ENCODE data around the gene NCOR1. TPM values are rescaled to one million over a fixed set of nuclear protein-coding genes. Genes with fewer than 3 reads are reported as not detected.
A peak's percentile ranks its signal among the peaks of the same experiment; 100 is the strongest.

NCOR1 gene
- total and polyA plus RNA-seq, 9 donors, result 47.9 to 62.1 (median 56.4) TPM

GRCh38 chr17:15998031-15998562 is 217.2 kb downstream of the NCOR1 start:
- WGBS (ENCODE audit: insufficient coverage), result 80% methylated on average over 1 of the region's 4 CpGs
- Histone ChIP-seq H3K4me1 (ENCODE audit: control insufficient read depth, insufficient read depth, low read length) (peaks cover 9% of the 10 kb centered on the region), H3K27ac (ENCODE audit: low read length) (no peak overlapping the region), H3K36me3 (ENCODE audit: control insufficient read depth, insufficient read depth, low read length) (peaks cover 30% of the 10 kb centered on the region), H3K4me3 (ENCODE audit: low read length) (no peak overlapping the region), H3K27me3 (ENCODE audit: control insufficient read depth, insufficient read depth, low read length) (no peaks in the 10 kb centered on the region), H3K9me3 (replicated peaks; ENCODE audit: control insufficient read depth, low read depth, low read length) (no peaks in the 10 kb centered on the region)
- DNase-seq, result peak; percentile 32

GRCh38 chr17:15996322-15996721 is 219.0 kb downstream of the NCOR1 start:
- no peaks in the 10 kb centered on the region for H3K9me3 ChIP-seq (replicated peaks; ENCODE audit: control insufficient read depth, low read depth, low read length)
- no peak overlapping the region for H3K27ac ChIP-seq (ENCODE audit: low read length)
- no peaks in the 10 kb centered on the region for H3K27me3 ChIP-seq (ENCODE audit: control insufficient read depth, insufficient read depth, low read length)
- H3K4me1 ChIP-seq (ENCODE audit: control insufficient read depth, insufficient read depth, low read length), result peaks cover 7% of the 10 kb centered on the region
- no peak overlapping the region for H3K4me3 ChIP-seq (ENCODE audit: low read length)
- peaks cover 19% of the 10 kb centered on the region for H3K36me3 ChIP-seq (ENCODE audit: control insufficient read depth, insufficient read depth, low read length)
- no peak for DNase-seq
- WGBS (ENCODE audit: insufficient coverage), result 88% methylated on average over 3 of the region's 6 CpGs

- H3K9me3 ChIP-seq (replicated peaks; ENCODE audit: control insufficient read depth, low read depth, low read length), result no peaks in the 10 kb centered on the region
- peaks cover 62% of the 10 kb centered on the region for H3K36me3 ChIP-seq (ENCODE audit: control insufficient read depth, insufficient read depth, low read length)
- H3K4me1 ChIP-seq (ENCODE audit: control insufficient read depth, insufficient read depth, low read length), result no peaks in the 10 kb centered on the region
- no peak for DNase-seq
- H3K27ac ChIP-seq (ENCODE audit: low read length), result no peak overlapping the region
- no peaks in the 10 kb centered on the region for H3K27me3 ChIP-seq (ENCODE audit: control insufficient read depth, insufficient read depth, low read length)
- no peak overlapping the region for H3K4me3 ChIP-seq (ENCODE audit: low read length)
- 69% methylated on average over 2 of the region's 5 CpGs for WGBS (ENCODE audit: insufficient coverage)
Observed at GRCh38 chr17:15981646-15982580, 233.4 kb downstream of the NCOR1 start.

- Histone ChIP-seq H3K36me3 (ENCODE audit: control insufficient read depth, insufficient read depth, low read length) (peaks cover 64% of the 10 kb centered on the region), H3K27ac (ENCODE audit: low read length) (no peak overlapping the region), H3K27me3 (ENCODE audit: control insufficient read depth, insufficient read depth, low read length) (no peaks in the 10 kb centered on the region), H3K4me1 (ENCODE audit: control insufficient read depth, insufficient read depth, low read length) (no peaks in the 10 kb centered on the region), H3K4me3 (ENCODE audit: low read length) (no peak overlapping the region), H3K9me3 (replicated peaks; ENCODE audit: control insufficient read depth, low read depth, low read length) (no peaks in the 10 kb centered on the region)
- no peak for DNase-seq
- no CpG with 5 or more reads among the region's 2 CpGs for WGBS (ENCODE audit: insufficient coverage)
Observed at GRCh38 chr17:15981208-15981607, 234.1 kb downstream of the NCOR1 start.

Other genes with a start within 250 kb of the NCOR1 start
- 29.0 TPM for gene ZSWIM7, start 215.8 kb downstream of the NCOR1 start, total RNA-seq
- gene ZSWIM7, start 215.8 kb downstream of the NCOR1 start, polyA plus RNA-seq (ENCODE audit: insufficient read depth in 1 of 8, insufficient read length in 8 of 8, low replicate concordance in 1 of 8), result 10 to 100 TPM; 25.3 to 49.5 (median 34.4) TPM
- gene TTC19, start 215.7 kb downstream of the NCOR1 start, total RNA-seq, result 21.1 TPM
- 10 to 100 TPM; 19.9 to 28.6 (median 24.8) TPM for gene TTC19, start 215.7 kb downstream of the NCOR1 start, polyA plus RNA-seq (ENCODE audit: insufficient read depth in 1 of 8, insufficient read length in 8 of 8, low replicate concordance in 1 of 8)
- 18.7 TPM for gene PIGL, start 1.7 kb upstream of the NCOR1 start, total RNA-seq
- gene PIGL, start 1.7 kb upstream of the NCOR1 start, polyA plus RNA-seq (ENCODE audit: insufficient read depth in 1 of 8, insufficient read length in 8 of 8, low replicate concordance in 1 of 8), result 10 to 100 TPM; 10.7 to 17.3 (median 14.3) TPM
- 38.1 TPM for gene CENPV, start 137.9 kb upstream of the NCOR1 start, total RNA-seq
- 10 to 100 TPM; 29.0 to 39.1 (median 33.2) TPM for gene CENPV, start 137.9 kb upstream of the NCOR1 start, polyA plus RNA-seq (ENCODE audit: insufficient read depth in 1 of 8, insufficient read length in 8 of 8, low replicate concordance in 1 of 8)
- 1,782 TPM for gene UBB, start 165.6 kb upstream of the NCOR1 start, total RNA-seq
- gene UBB, start 165.6 kb upstream of the NCOR1 start, polyA plus RNA-seq (ENCODE audit: insufficient read depth in 1 of 8, insufficient read length in 8 of 8, low replicate concordance in 1 of 8), result 1,000 to 10,000 TPM; 1,526 to 1,829 (median 1,681) TPM
- gene TRPV2, start 200.0 kb upstream of the NCOR1 start, total RNA-seq, result 4.3 TPM
- 1 to 10 TPM; 3.2 to 5.5 (median 4.6) TPM for gene TRPV2, start 200.0 kb upstream of the NCOR1 start, polyA plus RNA-seq (ENCODE audit: insufficient read depth in 1 of 8, insufficient read length in 8 of 8, low replicate concordance in 1 of 8)

All from muscle of leg (tissue), 11 donors.